ENCODE measurements around the gene SRPK2.

DNA sequence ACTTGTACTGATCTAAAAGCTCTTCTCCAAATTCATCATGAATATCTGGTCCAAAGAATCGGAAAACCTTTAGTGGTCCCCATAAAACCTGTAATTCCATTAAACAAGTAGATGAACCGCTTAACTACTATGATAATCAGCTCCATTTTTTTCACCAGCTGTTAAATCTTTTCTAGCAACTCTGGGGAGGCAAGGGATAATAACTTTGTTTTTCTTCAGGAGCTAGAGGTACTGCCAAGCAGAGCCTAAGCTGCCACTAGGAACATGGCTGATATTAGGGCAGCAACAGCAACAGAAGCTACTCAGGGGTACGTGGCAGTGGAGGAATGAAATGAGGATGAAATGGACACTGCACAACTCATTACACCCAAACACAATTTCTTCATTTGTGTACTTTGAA lies 138.0 kb downstream of the SRPK2 start:
- TF ChIP-seq, protein P1, sequence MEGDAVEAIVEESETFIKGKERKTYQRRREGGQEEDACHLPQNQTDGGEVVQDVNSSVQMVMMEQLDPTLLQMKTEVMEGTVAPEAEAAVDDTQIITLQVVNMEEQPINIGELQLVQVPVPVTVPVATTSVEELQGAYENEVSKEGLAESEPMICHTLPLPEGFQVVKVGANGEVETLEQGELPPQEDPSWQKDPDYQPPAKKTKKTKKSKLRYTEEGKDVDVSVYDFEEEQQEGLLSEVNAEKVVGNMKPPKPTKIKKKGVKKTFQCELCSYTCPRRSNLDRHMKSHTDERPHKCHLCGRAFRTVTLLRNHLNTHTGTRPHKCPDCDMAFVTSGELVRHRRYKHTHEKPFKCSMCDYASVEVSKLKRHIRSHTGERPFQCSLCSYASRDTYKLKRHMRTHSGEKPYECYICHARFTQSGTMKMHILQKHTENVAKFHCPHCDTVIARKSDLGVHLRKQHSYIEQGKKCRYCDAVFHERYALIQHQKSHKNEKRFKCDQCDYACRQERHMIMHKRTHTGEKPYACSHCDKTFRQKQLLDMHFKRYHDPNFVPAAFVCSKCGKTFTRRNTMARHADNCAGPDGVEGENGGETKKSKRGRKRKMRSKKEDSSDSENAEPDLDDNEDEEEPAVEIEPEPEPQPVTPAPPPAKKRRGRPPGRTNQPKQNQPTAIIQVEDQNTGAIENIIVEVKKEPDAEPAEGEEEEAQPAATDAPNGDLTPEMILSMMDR (IDR thresholded peaks at IDR 0.05): no peak
- TF ChIP-seq POLR2AphosphoS5 (IDR thresholded peaks at IDR 0.05) (no peak), EP300 (IDR thresholded peaks at IDR 0.05) (no peak)
